HG03175 (cell line): ENCODE data around the gene ALLC.
"Not testable (repeated sequence)": the region's sequence is repeated elsewhere in the genome, so short reads cannot be mapped to it uniquely, and the experiment has no call there.

Experiments
- ATAC-seq: cut with Tn5 transposase; IDR thresholded peaks from one replicate; pipeline ENCODE4 v1.9.1; 2021; ENCODE audit warnings: mild to moderate bottlenecking, moderate library complexity; ENCODE audit not compliant: unreplicated experiment

Gene ALLC

DNA sequence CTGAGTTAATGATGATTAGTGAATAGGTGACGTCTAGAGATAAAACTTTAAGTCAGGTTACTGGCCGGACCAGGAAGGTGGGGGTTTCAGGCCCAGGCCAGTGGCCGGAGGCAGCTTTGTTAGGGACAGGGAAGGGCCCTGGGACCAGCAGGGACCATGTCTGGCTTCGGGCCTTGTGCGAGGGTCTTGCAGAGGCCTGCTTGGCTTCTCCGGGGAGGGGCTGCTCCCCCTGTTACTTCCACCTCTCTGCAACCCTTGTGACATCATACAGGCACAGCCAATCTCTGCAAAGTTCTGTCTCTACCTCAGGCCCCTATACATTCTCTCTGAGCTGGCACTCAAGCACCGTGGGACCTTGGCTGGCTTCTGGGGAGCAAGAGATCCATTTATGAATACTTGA lies at the start of gene ALLC:
TSS of gene ALLC (plus strand) at position 320 of the 400 bp plus-strand sequence. CDS start 12,958 bp downstream, outside the sequence.
- no peak for ATAC-seq

- no peak for ATAC-seq
These were observed 49.4 kb upstream of the ALLC start for GRCh38 chr2:3608373-3609278.

- peak; percentile 43 for ATAC-seq
These were observed 48.7 kb upstream of the ALLC start for GRCh38 chr2:3609279-3609673.

DNA sequence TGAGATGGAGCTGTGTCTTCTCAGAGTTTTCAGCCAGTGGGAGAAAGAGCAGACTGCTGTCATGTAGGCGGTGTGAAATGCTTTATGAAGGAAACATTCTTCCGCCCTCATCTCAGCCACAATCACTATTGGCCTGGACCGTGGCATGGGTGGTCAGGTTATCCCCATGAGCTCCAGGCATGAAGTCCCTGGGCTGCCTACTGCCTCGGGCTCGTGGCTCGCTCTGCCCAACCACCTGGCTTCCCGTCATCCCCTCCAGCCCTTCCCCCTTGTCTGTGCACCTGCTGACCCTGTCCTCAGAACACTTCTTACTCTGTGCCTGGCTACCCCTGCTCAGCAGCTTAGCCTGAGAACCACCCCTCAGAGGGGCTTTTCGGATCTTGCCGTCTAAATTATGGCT lies 47.6 kb upstream of the ALLC start:
- no peak for ATAC-seq

DNA sequence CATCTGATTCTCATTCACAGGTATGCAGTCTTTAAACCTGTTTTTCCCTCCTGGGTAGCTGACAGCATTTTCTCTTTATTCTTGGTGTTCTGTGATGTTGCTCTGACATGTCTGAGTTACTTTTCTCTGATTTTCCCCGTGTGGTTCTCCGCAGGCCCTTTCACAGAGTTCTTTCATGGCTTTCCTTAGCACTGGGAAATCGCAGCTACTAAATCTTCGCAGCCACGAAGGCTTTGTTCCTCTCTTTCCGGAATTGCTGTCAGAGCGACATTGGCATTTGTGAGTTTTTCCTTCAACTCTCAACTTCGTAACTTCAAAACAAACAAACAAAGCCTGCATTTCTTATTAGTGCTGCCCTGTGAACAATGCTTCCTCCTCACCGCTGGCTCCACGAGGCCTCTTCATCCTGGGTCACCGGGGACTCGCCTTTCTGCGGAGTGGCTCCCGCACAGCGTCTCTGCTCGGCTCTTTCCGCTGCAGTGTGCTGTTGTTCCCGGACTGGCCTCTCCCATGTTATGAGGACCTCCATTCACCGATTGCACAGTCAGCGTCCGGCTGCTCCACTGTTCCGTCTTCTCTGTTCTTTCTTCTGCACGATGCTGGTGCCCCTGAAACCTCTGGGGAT lies 47.0 kb upstream of the ALLC start:
- ATAC-seq: no peak

- no peak for ATAC-seq
These were observed 46.4 kb upstream of the ALLC start for GRCh38 chr2:3611589-3611988.

DNA sequence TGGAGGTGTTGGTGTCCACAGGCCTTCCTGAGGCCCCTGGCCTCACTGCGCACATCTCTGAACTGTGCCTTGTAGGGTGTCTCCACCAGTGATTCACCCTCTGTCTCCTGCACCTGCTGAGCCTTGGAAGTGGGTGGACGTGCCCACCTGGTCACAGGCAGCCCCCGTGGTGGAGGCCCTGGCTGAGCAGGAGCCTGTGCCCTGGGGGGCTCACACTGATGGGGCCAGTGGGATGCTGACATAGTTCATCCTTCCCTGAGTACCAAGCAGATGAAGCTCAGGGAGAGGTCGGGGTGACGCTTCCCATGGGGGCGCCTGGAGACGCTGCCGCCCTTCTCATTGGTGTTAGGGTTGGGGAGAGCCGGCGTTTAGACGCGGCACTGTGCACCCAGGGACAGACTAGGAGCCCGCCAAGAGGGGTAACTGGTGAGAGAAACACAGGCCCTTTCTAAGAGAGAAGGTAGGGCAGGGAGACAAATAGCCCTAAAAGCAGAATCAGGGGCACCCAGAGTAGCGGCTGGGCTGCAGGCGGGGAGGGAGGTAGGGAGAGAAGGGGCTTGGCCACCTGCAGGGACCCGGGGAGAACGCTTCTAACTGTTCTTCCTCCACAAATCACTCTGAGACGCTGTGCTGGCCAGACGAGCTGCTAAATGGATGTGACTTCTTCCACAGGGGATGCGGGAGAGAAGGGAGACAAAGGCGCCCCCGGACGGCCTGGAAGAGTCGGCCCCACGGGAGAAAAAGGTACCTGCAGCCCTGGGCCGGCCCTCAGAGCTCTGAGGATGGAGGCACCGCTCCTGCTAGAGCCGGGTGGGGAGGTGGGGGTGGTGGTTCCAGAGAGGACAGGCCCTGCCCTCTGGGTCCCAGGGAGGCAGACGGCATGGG lies 45.1 kb upstream of the ALLC start:
- no peak for ATAC-seq

DNA sequence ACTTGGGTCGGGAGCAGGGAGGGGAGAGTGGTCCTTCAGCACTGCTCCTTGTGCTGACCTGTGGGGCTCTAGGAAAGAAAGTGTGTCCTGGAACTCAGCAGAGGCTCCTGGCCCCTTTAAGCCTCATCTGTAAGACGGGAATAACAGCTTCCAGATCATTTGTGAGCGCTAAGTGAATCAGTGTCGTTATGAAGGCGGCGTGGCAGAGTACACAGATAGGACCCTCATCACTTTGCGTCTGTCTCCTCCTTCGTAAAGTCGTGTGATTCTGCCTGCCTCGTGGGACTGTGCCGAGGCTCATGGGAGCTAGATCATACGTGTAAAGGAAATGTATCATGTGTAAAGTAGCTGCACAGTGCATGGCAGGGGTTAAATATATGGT lies 44.5 kb upstream of the ALLC start:
- ATAC-seq: no peak

DNA sequence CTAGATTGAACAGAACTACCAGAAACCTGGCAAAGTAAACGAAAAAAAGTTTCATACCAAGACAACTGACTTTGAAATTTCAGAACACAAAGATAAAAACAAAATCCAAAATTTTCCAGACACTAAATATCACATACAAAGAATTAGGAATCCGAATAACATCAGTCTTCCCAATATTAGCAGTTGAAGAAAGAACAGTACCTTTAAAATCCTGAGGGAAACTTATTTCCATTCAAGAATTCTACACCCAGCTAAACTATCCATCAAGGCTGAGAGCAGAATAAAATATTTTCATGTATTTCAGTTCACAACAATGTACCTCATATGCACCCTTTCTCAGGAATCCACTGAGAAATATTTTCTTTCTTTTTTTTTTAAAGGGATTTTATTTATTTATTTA lies 43.3 kb upstream of the ALLC start:
- not testable (repeated sequence) for ATAC-seq

DNA sequence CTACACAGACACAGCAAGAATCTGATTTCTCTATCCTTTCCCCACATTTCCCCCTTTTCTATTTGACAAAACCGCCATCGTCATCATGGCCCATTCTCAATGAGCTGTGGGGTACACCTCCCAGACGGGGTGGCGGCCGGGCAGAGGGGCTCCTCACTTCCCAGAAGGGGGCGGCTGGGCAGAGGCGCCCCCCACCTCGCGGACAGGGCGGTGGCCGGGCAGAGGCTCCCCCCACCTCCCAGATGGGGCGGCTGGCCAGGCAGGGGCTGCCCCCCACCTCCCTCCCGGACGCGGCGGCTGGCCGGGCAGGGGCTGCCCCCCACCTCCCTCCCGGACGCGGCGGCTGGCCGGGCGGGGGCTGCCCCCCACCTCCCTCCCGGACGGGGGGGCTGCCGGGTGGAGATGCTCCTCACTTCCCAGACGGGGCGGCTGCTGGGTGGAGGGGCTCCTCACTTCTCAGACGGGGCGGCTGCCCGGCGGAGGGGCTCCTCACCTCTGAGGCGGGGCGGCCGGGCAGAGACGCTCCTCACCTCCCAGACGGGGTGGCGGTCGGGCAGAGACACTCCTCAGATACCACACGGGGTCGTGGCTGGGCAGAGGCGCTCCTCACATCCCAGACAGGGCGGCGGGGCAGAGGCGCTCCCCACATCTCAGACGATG lies 42.3 kb upstream of the ALLC start:
- not testable (repeated sequence) for ATAC-seq

DNA sequence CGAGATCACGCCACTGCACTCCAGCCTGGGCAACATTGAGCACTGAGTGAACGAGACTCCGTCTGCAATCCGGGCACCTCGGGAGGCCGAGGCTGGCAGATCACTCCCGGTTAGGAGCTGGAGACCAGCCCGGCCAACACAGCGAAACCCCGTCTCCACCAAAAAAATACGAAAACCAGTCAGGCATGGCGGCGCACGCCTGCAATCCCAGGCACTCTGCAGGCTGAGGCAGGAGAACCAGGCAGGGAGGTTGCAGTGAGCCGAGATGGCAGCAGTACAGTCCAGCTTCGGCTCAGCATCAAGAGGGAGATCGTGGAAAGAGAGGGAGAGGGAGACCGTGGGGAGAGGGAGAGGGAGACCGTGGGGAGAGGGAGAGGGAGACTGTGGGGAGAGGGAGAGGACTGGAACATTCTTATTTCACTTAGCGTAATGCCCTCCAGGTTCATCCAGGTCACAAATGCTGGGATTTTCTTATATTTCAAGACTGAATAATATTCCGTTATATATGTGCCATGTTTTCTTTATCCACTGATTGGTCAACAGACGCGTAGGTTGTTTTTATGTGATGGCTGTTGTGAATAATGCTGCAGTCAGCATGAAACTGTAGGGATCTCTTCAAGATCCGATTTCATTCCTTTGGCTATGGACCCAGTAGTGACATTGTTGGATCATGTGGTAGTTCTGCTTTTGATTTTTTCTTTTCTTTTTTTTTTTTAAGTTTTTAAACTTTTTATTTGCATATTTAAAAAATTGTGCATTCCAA lies 41.4 kb upstream of the ALLC start:
- ATAC-seq: not testable (repeated sequence)

DNA sequence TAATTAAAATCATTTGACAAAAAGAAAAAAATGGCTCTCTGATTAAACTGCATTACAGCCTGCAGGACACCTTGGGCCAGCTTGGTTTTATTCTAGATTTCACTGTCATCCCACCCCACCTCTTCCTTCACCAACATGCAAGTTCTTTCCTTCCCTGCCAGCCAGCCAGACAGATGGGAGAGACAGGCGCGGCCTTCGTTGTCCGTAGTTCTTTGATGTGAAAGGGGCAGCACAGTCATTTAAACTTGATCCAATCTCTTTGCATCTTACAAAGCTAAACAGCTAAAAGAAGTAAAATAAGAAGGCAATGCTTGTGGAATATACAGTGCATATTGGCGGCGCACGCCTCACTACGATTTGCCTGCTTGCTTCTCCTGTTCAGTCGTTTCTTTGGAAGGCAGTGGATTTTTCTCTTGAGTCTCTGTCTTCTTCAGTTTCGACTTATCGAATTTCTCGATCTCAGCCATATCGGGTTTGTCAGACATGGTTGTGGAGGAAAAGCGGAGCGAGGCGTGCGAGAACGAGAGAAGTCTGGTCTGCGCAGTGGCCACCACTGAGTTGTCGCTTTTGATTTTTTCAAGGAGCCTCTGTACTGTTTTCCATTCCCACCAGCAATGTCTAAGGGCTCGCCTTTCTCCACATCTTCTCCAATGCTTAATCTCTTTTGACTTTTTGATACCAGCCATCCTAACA lies 40.7 kb upstream of the ALLC start:
- ATAC-seq: no peak

DNA sequence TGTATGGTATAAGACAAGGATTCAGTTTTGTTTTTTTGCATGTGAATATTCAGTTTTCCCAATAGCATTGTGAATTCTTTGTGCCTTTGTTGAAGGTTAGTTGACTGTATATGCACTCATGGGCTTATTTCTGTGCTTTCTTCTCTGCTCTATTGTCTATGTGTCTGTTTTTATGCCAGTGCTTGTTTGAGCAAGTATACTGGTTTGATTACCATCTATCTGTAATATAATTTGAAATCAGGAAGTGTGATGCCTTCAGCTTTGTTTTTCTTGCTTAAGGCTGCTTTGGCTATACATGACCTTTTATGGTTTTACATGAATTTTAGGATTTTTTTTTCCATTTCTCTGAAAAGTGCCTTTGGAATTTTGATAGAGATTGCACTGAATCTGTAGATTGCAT lies 39.6 kb upstream of the ALLC start:
- ATAC-seq: no peak

DNA sequence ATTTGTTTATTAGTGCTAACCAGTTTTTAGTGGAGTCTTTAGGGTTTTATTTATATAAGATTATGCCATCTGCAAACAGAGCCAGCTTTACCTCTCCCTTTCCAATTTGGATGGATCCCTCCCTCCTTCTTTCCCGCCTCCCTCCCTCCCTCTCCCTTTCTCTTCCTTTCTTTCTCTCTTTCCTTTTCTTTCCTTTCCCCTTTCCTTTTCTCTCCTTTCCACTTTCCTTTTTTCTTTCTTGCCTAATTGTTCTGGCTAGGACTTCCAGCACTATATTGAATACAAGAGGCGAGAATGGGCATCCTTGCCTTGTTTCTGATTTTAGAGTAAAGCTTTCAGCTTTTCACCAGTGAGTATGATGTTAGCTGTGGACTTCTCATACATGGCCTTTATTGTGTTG lies 39.0 kb upstream of the ALLC start:
- ATAC-seq: no peak

DNA sequence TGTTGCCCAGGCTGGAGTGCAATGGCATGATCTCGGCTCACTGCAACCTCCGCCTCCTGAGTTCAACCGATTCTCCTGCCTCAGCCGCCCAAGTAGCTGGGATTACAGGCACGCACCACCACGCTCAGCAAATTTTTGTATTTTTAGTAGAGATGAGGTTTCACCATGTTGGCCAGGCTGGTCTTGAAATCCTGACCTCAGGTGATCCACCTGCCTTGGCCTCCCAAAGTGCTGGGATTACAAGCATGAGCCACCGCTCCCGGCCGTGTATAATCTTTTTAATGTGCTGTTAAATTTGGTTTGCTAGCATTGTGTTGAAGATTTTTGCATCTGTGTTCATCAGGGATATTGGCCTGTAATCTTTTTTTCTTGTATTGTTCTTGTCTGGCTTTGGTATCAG lies 38.3 kb upstream of the ALLC start:
- not testable (repeated sequence) for ATAC-seq

DNA sequence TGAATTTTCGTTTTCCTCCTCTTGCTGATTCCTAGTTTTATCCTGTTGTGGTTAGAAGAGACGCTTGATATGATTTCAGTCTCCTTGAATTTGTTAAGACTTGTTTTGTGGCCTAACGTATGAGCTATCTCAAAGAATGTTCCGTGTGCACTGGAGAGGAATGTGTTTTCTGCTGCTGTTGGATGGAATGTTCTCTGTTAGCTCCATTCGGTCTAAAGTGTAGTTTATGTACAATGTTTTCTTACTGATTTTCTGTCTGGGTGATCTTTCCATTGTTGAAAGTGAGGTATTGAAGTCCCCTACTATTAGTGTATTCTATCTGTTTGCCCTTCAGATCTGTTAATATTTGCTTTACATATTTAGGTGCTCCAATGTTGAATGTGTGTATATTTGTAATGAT lies 37.2 kb upstream of the ALLC start:
- ATAC-seq: no peak

DNA sequence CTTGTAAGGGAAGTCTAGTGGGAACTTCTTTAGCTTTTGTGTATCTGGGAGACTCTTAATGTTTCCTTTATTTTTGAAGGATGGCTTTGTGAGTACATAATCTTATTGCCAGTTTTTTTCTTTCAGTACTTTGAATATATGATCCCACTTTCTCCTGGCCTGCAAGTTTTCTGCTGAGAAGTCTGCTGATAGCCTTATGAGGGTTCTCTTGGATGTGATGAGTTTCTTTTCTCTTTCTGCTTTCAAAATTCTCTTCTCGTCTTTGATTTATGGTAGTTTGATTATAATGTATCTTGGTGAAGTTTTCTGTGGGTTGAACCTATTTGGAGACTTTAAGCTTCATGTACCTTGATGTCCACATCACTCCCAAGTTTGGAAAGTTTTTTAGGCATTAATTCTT lies 35.0 kb upstream of the ALLC start:
- ATAC-seq: no peak

DNA sequence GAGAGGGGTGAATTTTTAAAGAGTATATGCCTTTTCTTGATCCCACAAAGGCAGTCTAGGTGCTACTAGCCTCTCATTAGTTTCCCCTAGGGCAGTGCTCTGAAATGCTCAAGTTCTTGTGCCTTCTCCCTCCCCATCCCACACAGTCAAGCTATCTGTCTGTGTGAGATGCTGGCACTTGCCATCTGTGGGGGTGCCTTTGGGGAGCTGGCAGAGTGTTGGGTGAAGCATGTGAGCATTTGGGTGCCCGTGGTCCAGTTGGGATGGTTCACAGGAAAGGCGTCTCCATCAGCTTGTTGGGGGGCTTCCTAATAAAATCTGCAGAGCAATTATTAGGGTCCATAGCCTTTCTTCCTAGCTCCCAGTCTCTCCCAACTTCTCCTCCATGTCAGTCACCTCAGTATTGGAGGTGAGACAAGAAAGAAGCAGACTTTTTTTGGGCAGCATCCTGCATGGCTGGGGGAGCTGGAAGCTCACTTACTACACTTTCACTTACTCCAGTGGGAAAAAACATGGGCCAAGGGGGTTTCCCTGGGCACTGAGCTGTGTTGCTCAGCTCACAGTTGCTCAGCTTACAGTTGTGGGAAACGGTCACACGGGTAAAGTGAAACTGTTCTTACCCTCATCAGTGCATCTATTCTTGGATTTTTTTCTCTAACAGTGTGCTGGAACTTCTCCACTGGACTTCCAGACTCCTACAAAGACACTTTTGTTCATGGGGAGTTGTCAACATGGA lies 33.8 kb upstream of the ALLC start:
- no peak for ATAC-seq

GRCh38 chr2:3625186-3625585 lies 32.8 kb upstream of the ALLC start:
- ATAC-seq: no peak
